ENCODE results near the gene FOXP4. TPM values are rescaled to one million over a fixed set of nuclear protein-coding genes. Genes with fewer than 3 reads are reported as not detected.

Gene FOXP4
- polyA plus RNA-seq, 1 experiment, result 4.0 TPM

DNA sequence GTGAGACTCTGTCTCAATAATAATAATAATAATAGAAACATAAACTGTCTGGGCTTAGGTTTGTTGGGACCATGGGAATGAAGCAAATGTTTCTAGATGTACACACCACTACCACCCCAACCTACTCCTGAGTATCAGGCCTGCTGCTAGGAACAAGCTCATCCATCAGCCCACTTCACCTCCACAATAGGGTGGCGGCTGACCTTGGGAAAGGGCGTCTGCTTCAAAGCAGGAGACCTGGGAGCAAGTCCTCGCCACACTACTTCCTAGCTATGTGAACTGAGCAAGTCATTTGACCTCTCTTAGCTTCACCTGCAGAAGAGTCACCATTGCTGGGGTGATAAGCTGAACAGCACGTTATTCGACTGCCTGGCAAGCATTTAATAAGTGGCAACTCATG is 3.1 kb upstream of the FOXP4 start:
- CTCF ChIA-PET, result interaction anchor here (1.0 to 1.9 kb wide), 4 partner anchors 9 to 48 kb away, joined by 3 to 4 read pairs (median 4); no protein-coding TSS in a partner anchor
- TF ChIP-seq, protein P1, sequence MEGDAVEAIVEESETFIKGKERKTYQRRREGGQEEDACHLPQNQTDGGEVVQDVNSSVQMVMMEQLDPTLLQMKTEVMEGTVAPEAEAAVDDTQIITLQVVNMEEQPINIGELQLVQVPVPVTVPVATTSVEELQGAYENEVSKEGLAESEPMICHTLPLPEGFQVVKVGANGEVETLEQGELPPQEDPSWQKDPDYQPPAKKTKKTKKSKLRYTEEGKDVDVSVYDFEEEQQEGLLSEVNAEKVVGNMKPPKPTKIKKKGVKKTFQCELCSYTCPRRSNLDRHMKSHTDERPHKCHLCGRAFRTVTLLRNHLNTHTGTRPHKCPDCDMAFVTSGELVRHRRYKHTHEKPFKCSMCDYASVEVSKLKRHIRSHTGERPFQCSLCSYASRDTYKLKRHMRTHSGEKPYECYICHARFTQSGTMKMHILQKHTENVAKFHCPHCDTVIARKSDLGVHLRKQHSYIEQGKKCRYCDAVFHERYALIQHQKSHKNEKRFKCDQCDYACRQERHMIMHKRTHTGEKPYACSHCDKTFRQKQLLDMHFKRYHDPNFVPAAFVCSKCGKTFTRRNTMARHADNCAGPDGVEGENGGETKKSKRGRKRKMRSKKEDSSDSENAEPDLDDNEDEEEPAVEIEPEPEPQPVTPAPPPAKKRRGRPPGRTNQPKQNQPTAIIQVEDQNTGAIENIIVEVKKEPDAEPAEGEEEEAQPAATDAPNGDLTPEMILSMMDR (IDR thresholded peaks at IDR 0.05; ENCODE audit: insufficient read depth, low read depth, low read length), result no peak
- H3K4me3 ChIP-seq (ENCODE audit: low read depth, low read length), result no peak overlapping the region
- no peaks in the 10 kb centered on the region for H3K36me3 ChIP-seq (ENCODE audit: control insufficient read depth, insufficient read depth, low read length)
- H3K27me3 ChIP-seq (ENCODE audit: control insufficient read depth, insufficient read depth, low read length), result no peaks in the 10 kb centered on the region; the same call in 1 of the 2 replicates
- no peak for DNase-seq (ENCODE audit: low read depth)
- POLR2A ChIA-PET, result no interaction called here

GRCh38 chr6:41545247-41545702 is 906 bp upstream of the FOXP4 start:
- H3K27me3 ChIP-seq (ENCODE audit: control insufficient read depth, insufficient read depth, low read length), result no peaks in the 10 kb centered on the region
- TF ChIP-seq, protein P1 (IDR thresholded peaks at IDR 0.05; ENCODE audit: insufficient read depth, low read depth, low read length), result no peak
- no peak for DNase-seq (ENCODE audit: low read depth)
- ChIA-PET POLR2A (no interaction called here), CTCF (interaction anchor here (1.9 to 2.0 kb wide), 2 partner anchors 16 to 28 kb away, joined by 4 to 5 read pairs; no protein-coding TSS in a partner anchor)
- H3K4me3 ChIP-seq (ENCODE audit: low read depth, low read length), result peak overlapping the region; percentile 90
- no peaks in the 10 kb centered on the region for H3K36me3 ChIP-seq (ENCODE audit: control insufficient read depth, insufficient read depth, low read length)

- no peaks in the 10 kb centered on the region for H3K27me3 ChIP-seq (ENCODE audit: control insufficient read depth, insufficient read depth, low read length)
- TF ChIP-seq, protein P1 (IDR thresholded peaks at IDR 0.05; ENCODE audit: insufficient read depth, low read depth, low read length), result no peak
- H3K4me3 ChIP-seq (ENCODE audit: low read depth, low read length), result peak overlapping the region; percentile 90
- ChIA-PET POLR2A (no interaction called here), CTCF (interaction anchor here (2.2 kb wide), 1 partner anchor 45 kb away, joined by 10 read pairs; no protein-coding TSS in a partner anchor)
- no peak for DNase-seq (ENCODE audit: low read depth)
- H3K36me3 ChIP-seq (ENCODE audit: control insufficient read depth, insufficient read depth, low read length), result peaks cover 3% of the 10 kb centered on the region; the same call in 1 of the 2 replicates
Measured at GRCh38 chr6:41546475-41546865, 289 bp downstream of the FOXP4 start.

DNA sequence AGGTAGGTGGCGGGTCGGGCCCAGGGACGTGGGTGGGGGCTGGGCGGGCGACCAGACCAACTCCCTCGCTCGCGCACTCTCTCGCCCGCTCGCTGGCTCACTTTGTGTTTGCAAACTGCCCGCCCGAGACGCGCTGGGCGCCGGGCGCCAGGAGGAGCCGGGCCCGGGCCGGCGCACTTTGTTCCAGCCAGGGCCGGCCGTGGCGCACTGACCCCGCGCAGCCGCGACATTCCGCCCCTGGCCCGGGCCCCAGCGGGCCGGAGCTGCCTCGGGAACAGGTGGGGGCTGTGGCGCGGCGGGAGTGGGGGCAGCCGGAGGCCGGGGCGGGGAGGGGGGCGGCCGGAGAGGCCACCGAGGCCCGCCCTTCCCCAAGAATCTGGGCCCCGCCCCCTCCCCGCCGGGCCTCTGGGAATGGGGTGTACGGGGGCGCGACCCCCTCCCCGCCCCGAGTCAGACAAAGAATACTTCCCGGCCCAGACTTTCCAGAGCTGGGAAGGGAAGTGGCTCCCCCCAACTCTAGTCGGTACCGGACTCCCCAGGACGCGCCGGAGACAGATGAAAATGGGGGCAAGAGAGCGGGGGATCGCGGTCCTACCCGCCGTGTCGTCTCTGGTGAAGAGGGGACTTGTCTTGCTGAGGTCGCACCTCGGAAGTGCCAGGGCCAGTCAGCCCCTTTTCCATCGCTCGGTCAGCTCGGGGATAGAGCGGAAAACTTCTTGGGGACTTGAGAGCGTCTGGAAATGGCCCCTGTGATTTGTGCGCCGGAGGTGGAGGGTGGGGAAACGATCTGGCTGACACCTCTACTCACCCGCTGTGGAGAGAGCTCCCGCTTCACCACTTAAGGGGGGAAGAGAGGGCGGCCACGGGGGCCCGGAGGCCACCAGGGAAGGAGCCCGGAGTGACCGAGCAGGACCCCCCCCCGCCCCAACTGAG is 951 bp downstream of the FOXP4 start:
- DNase-seq (ENCODE audit: low read depth), result no peak
- ChIA-PET CTCF (interaction anchor here (0.6 to 2.2 kb wide), 3 partner anchors 44 to 179 kb away, joined by 3 to 10 read pairs (median 4); no protein-coding TSS in a partner anchor), POLR2A (interaction anchor here (0.6 kb wide), 1 partner anchor 31 kb away, joined by 4 read pairs; no protein-coding TSS in a partner anchor)
- Histone ChIP-seq H3K4me3 (ENCODE audit: low read depth, low read length) (peak overlapping the region; percentile 90), H3K27me3 (ENCODE audit: control insufficient read depth, insufficient read depth, low read length) (no peaks in the 10 kb centered on the region), H3K36me3 (ENCODE audit: control insufficient read depth, insufficient read depth, low read length) (peaks cover 3% of the 10 kb centered on the region; the same call in 1 of the 2 replicates)
- TF ChIP-seq, protein P1 (IDR thresholded peaks at IDR 0.05; ENCODE audit: insufficient read depth, low read depth, low read length), result no peak

GRCh38 chr6:41547799-41548097 is 1.6 kb downstream of the FOXP4 start:
- CTCF ChIA-PET, result interaction anchor here (1.0 to 2.2 kb wide), 2 partner anchors 44 to 179 kb away, joined by 4 to 10 read pairs; no protein-coding TSS in a partner anchor
- TF ChIP-seq, protein P1 (IDR thresholded peaks at IDR 0.05; ENCODE audit: insufficient read depth, low read depth, low read length), result no peak
- Histone ChIP-seq H3K27me3 (ENCODE audit: control insufficient read depth, insufficient read depth, low read length) (no peaks in the 10 kb centered on the region), H3K36me3 (ENCODE audit: control insufficient read depth, insufficient read depth, low read length) (peaks cover 5% of the 10 kb centered on the region; the same call in 1 of the 2 replicates), H3K4me3 (ENCODE audit: low read depth, low read length) (peak overlapping the region; percentile 90)
- POLR2A ChIA-PET, result interaction anchor here (0.6 kb wide), 1 partner anchor 30 kb away, joined by 4 read pairs; no protein-coding TSS in a partner anchor
- DNase-seq (ENCODE audit: low read depth), result no peak
